AG04450 (cell line): Measurements from ENCODE around the gene ADGRE2. TPM values are rescaled to one million over a fixed set of nuclear protein-coding genes. Genes with fewer than 3 reads are reported as not detected.

Experiments used
- CTCF ChIA-PET: fragments of 300-600, 350-600 bp; formaldehyde crosslinking; extraction: SDS; loops from one replicate; lab custom pipeline; 2022; ENCODE audit warnings: antibody characterized with exemption, inconsistent platforms; lab: Charles Lee
- POLR2A ChIA-PET: fragments of 350-600 bp; formaldehyde crosslinking; extraction: SDS; loops from one replicate; lab custom pipeline; 2021; ENCODE audit warnings: antibody characterized with exemption, inconsistent platforms; lab: Yijun Ruan, JAX
- DNase-seq: peaks from one replicate; pipeline ENCODE4 v3.0.0-alpha.2; 2011; ENCODE audit warnings: low read depth, low spot score
- H3K27ac ChIP-seq: one replicate; pipeline ENCODE4 v1.5.1; 2012; ENCODE audit warnings: low read depth, low read length, control low read depth
- H3K27me3 ChIP-seq: one replicate; pipeline ENCODE4 v1.6.0; 2012; ENCODE audit warnings: low read length; ENCODE audit not compliant: control insufficient read depth, insufficient read depth
- H3K4me3 ChIP-seq: 2 replicates; pipeline ENCODE4 v1.5.1; 2011; ENCODE audit warnings: mild to moderate bottlenecking, low read depth, low read length, control low read depth
- H3K9me3 ChIP-seq: 2 replicates; pipeline ENCODE4 v1.5.1; 2012; ENCODE audit warnings: low read length; ENCODE audit not compliant: control insufficient read depth, insufficient read depth
- CTCF ChIP-seq: IDR thresholded peaks from 2 replicates; pipeline ENCODE4 v1.5.1; 2011; ENCODE audit warnings: low read depth, low read length, control low read depth, inconsistent platforms
- polyA plus RNA-seq: library from polyadenylated mRNA; depleted of rRNA; stranded (reverse); fragments of >200 nt; gene quantifications from 2 replicates; pipeline ENCODE4 v1.2.3, GENCODE V29; 2011

Gene ADGRE2
- polyA plus RNA-seq, 1 experiment: 0.12 TPM

- TF ChIP-seq CTCF: no peak
- H3K27me3 ChIP-seq: peaks cover 3% of the 10 kb centered on the region
- no peaks in the 10 kb centered on the region for H3K9me3 ChIP-seq
- H3K27ac ChIP-seq: no peak overlapping the region
- no peak for DNase-seq
- no peak overlapping the region for H3K4me3 ChIP-seq
- CTCF ChIA-PET: no interaction called here
- POLR2A ChIA-PET: no interaction called here
Observed at GRCh38 chr19:14731200-14731599, 47.2 kb downstream of the ADGRE2 start.

- POLR2A ChIA-PET: no interaction called here
- Histone ChIP-seq H3K4me3 (no peak overlapping the region), H3K9me3 (peaks cover 13% of the 10 kb centered on the region), H3K27me3 (peaks cover 3% of the 10 kb centered on the region), H3K27ac (no peak overlapping the region)
- no peak for TF ChIP-seq CTCF
- DNase-seq: no peak
- CTCF ChIA-PET: no interaction called here
Observed at GRCh38 chr19:14728595-14728994, 49.8 kb downstream of the ADGRE2 start.

GRCh38 chr19:14722127-14722526 is 56.2 kb downstream of the ADGRE2 start:
- H3K4me3 ChIP-seq: no peak overlapping the region
- peaks cover 42% of the 10 kb centered on the region for H3K9me3 ChIP-seq
- no peaks in the 10 kb centered on the region for H3K27me3 ChIP-seq
- POLR2A ChIA-PET: no interaction called here
- no peak for DNase-seq
- CTCF ChIA-PET: no interaction called here
- no peak for TF ChIP-seq CTCF
- H3K27ac ChIP-seq: no peak overlapping the region

- Histone ChIP-seq H3K4me3 (no peak overlapping the region), H3K9me3 (peaks cover 62% of the 10 kb centered on the region), H3K27ac (no peak overlapping the region), H3K27me3 (no peaks in the 10 kb centered on the region)
- TF ChIP-seq CTCF: no peak
- DNase-seq: no peak
- CTCF ChIA-PET: no interaction called here
- POLR2A ChIA-PET: no interaction called here
Observed at GRCh38 chr19:14719162-14719561, 59.2 kb downstream of the ADGRE2 start.

GRCh38 chr19:14718522-14719116 is 59.7 kb downstream of the ADGRE2 start:
- Histone ChIP-seq H3K4me3 (no peak overlapping the region), H3K9me3 (peaks cover 61% of the 10 kb centered on the region)
- CTCF ChIA-PET: no interaction called here

More at GRCh38 chr19:14718522-14719116, 59.7 kb downstream of the ADGRE2 start:
- POLR2A ChIA-PET: no interaction called here
- DNase-seq: no peak
- TF ChIP-seq CTCF: no peak
- Histone ChIP-seq H3K27ac (no peak overlapping the region), H3K27me3 (no peaks in the 10 kb centered on the region)
